WTC11 (cell line): ENCODE measurements around the gene GALM. TPM values are rescaled to one million over a fixed set of nuclear protein-coding genes. Genes with fewer than 3 reads are reported as not detected.

ENCODE experiments used
- ATAC-seq: fragments of 200-7000 bp; cut with Tn5 transposase; 2 replicates; pipeline ENCODE4 v1.10.0; 2021; ENCODE audit warnings: mild to moderate bottlenecking, moderate library complexity
- CTCF ChIA-PET: fragments of 300-600 bp; sonication (Branson Sonifier 250); formaldehyde crosslinking; loops from one replicate; lab custom pipeline; 2021; ENCODE audit warnings: antibody characterized with exemption; lab: Charles Lee
- POLR2A ChIA-PET: fragments of 350-600 bp; sonication (Branson Sonifier 250); formaldehyde crosslinking; loops from one replicate; lab custom pipeline; 2021; ENCODE audit warnings: antibody characterized with exemption; lab: Charles Lee
- DNase-seq: peaks from one replicate; pipeline ENCODE4 v3.0.0; 2021; ENCODE audit warnings: low spot score
- H3K27ac Mint-ChIP-seq: 2 replicates; pipeline ENCODE4 v1.8.0; 2021; ENCODE audit warnings: mixed read lengths
- H3K27me3 Mint-ChIP-seq: 2 replicates; pipeline ENCODE4 v1.8.0; 2021; ENCODE audit warnings: low read depth, mild to moderate bottlenecking, moderate library complexity, mixed read lengths
- H3K36me3 Mint-ChIP-seq: 2 replicates; pipeline ENCODE4 v1.8.0; 2021; ENCODE audit warnings: mixed read lengths
- H3K4me1 Mint-ChIP-seq: 2 replicates; pipeline ENCODE4 v1.8.0; 2022; ENCODE audit warnings: mixed read lengths
- H3K4me3 Mint-ChIP-seq: 2 replicates; pipeline ENCODE4 v1.8.0; 2021; ENCODE audit warnings: mild to moderate bottlenecking, moderate library complexity, mixed read lengths
- H3K9me3 Mint-ChIP-seq: 2 replicates; pipeline ENCODE4 v1.8.0; 2021; ENCODE audit warnings: mixed read lengths
- ATF1 ChIP-seq: sonication (generic); formaldehyde crosslinking; IDR thresholded peaks from 2 replicates; pipeline ENCODE4 v1.8.1; 2023; ENCODE audit warnings: mild to moderate bottlenecking, moderate library complexity, missing genetic modification reagents
- EMX1 ChIP-seq: fragments of 250-450 bp; sonication (Bioruptor Pico); IDR thresholded peaks from 2 replicates; pipeline ENCODE4 v1.8.0; 2021; ENCODE audit warnings: mild to moderate bottlenecking
- ERG ChIP-seq: fragments of 250-450 bp; sonication (Bioruptor Pico); IDR thresholded peaks from 2 replicates; pipeline ENCODE4 v1.8.0; 2021; ENCODE audit warnings: mild to moderate bottlenecking
- ESRRA ChIP-seq: sonication (generic); formaldehyde crosslinking; IDR thresholded peaks from 2 replicates; pipeline ENCODE4 v1.8.1; 2022; ENCODE audit warnings: mild to moderate bottlenecking, missing genetic modification reagents, borderline replicate concordance
- GABPB1 ChIP-seq: sonication (generic); formaldehyde crosslinking; IDR thresholded peaks from 2 replicates; pipeline ENCODE4 v1.8.1; 2023; ENCODE audit warnings: mild to moderate bottlenecking, missing genetic modification reagents
- MAX ChIP-seq: sonication (generic); formaldehyde crosslinking; IDR thresholded peaks from 2 replicates; pipeline ENCODE4 v1.8.0; 2022; ENCODE audit warnings: mild to moderate bottlenecking, missing genetic modification reagents
- NFE2L1 ChIP-seq: sonication (generic); formaldehyde crosslinking; IDR thresholded peaks from 2 replicates; pipeline ENCODE4 v1.8.1; 2023; ENCODE audit warnings: missing genetic modification reagents
- PRDM15 ChIP-seq: sonication (generic); formaldehyde crosslinking; IDR thresholded peaks from 2 replicates; pipeline ENCODE4 v1.8.0; 2022; ENCODE audit warnings: missing genetic modification reagents
- RORB ChIP-seq: fragments of 250-450 bp; sonication (Bioruptor Pico); IDR thresholded peaks from 2 replicates; pipeline ENCODE4 v1.9.0; 2021; ENCODE audit warnings: mild to moderate bottlenecking
- SMAD3 ChIP-seq: sonication (generic); formaldehyde crosslinking; IDR thresholded peaks from 2 replicates; pipeline ENCODE4 v1.8.0; 2022; ENCODE audit warnings: missing genetic modification reagents, mild to moderate bottlenecking, borderline replicate concordance
- SP1 ChIP-seq: sonication (generic); formaldehyde crosslinking; conservative IDR thresholded peaks from 2 replicates; pipeline ENCODE4 v1.8.1; 2022; ENCODE audit warnings: missing genetic modification reagents
- STAT6 ChIP-seq: sonication (generic); formaldehyde crosslinking; conservative IDR thresholded peaks from 2 replicates; pipeline ENCODE4 v1.8.1; 2023; ENCODE audit warnings: mild to moderate bottlenecking, low read depth, missing genetic modification reagents, moderate library complexity
- TEAD1 ChIP-seq: sonication (generic); formaldehyde crosslinking; IDR thresholded peaks from 2 replicates; pipeline ENCODE4 v1.8.0; 2022; ENCODE audit warnings: mild to moderate bottlenecking, missing genetic modification reagents
- TP53 ChIP-seq: sonication (generic); formaldehyde crosslinking; IDR thresholded peaks from 2 replicates; pipeline ENCODE4 v1.8.1; 2023; ENCODE audit warnings: mild to moderate bottlenecking, missing genetic modification reagents
- ZSCAN18 ChIP-seq: fragments of 250-450 bp; sonication (Bioruptor Pico); IDR thresholded peaks from 2 replicates; pipeline ENCODE4 v2.1.2; 2022; ENCODE audit warnings: mild to moderate bottlenecking, moderate library complexity
- total RNA-seq: library from RNA; stranded (reverse); gene quantifications from 3 replicates; pipeline ENCODE4 v1.2.3, GENCODE V29; 2021

The GALM gene
- total RNA-seq, 1 experiment from 2014 or later, result 11.2 TPM

- no peaks in the 10 kb centered on the region for H3K4me1 Mint-ChIP-seq
- H3K9me3 Mint-ChIP-seq, result no peaks in the 10 kb centered on the region
- H3K27ac Mint-ChIP-seq, result no peak overlapping the region
- ChIA-PET POLR2A (no interaction called here), CTCF (no interaction called here)
- H3K36me3 Mint-ChIP-seq, result peaks cover 3% of the 10 kb centered on the region; the same call in 1 of the 2 replicates
- ATAC-seq (no peak), DNase-seq (no peak)
- no peaks in the 10 kb centered on the region for H3K27me3 Mint-ChIP-seq
- no peak overlapping the region for H3K4me3 Mint-ChIP-seq
- TF ChIP-seq ATF1 (CRISPR knock-in tag), result no peak
- TF ChIP-seq SP1 (CRISPR knock-in tag), result no peak
- TF ChIP-seq SMAD3, result no peak
- TF ChIP-seq MAX (CRISPR knock-in tag), result no peak
Observed at GRCh38 chr2:38719706-38720105, 53.8 kb downstream of the GALM start.

- DNase-seq (no peak), ATAC-seq (no peak)
- ChIA-PET CTCF (no interaction called here), POLR2A (no interaction called here)
- no peaks in the 10 kb centered on the region for H3K9me3 Mint-ChIP-seq
- H3K27me3 Mint-ChIP-seq, result no peaks in the 10 kb centered on the region
- no peak overlapping the region for H3K4me3 Mint-ChIP-seq
- H3K4me1 Mint-ChIP-seq, result no peaks in the 10 kb centered on the region
- peak overlapping the region; percentile 10; the same call in 1 of the 2 replicates for H3K27ac Mint-ChIP-seq
- peaks cover 3% of the 10 kb centered on the region; the same call in 1 of the 2 replicates for H3K36me3 Mint-ChIP-seq
- TF ChIP-seq RORB, result no peak
- no peak for TF ChIP-seq TP53 (CRISPR knock-in tag)
- TF ChIP-seq PRDM15 (CRISPR knock-in tag), result no peak
- TF ChIP-seq TEAD1, result no peak
- TF ChIP-seq NFE2L1 (CRISPR knock-in tag), result no peak
- TF ChIP-seq EMX1 (CRISPR knock-in tag), result no peak
Observed at GRCh38 chr2:38720613-38721241, 54.8 kb downstream of the GALM start.

- CTCF ChIA-PET, result interaction anchor here (0.6 to 4.5 kb wide), 4 partner anchors 11 to 187 kb away, joined by 3 to 30 read pairs (median 4); no protein-coding TSS in a partner anchor
- Mint-ChIP-seq H3K27me3 (no peaks in the 10 kb centered on the region), H3K9me3 (no peaks in the 10 kb centered on the region), H3K4me1 (no peaks in the 10 kb centered on the region), H3K36me3 (peaks cover 3% of the 10 kb centered on the region; the same call in 1 of the 2 replicates), H3K27ac (peak overlapping the region; percentile 80; the same call in 1 of the 2 replicates), H3K4me3 (no peak overlapping the region)
- no peak for TF ChIP-seq ERG (CRISPR knock-in tag)
- POLR2A ChIA-PET, result no interaction called here
- DNase-seq, result no peak
- peak; percentile 51; the same call in 1 of the 2 replicates for ATAC-seq
Observed at GRCh38 chr2:38722271-38723061, 56.6 kb downstream of the GALM start.

GRCh38 chr2:38723173-38723572, 57.3 kb downstream of the GALM start:
- Mint-ChIP-seq H3K9me3 (no peaks in the 10 kb centered on the region), H3K27ac (no peak overlapping the region), H3K4me1 (no peaks in the 10 kb centered on the region), H3K4me3 (no peak overlapping the region), H3K36me3 (peaks cover 3% of the 10 kb centered on the region; the same call in 1 of the 2 replicates), H3K27me3 (no peaks in the 10 kb centered on the region)
- ATAC-seq (no peak), DNase-seq (no peak)
- CTCF ChIA-PET, result interaction anchor here (0.7 to 4.5 kb wide), 2 partner anchors 120 to 141 kb away, joined by 3 to 30 read pairs; no protein-coding TSS in a partner anchor
- POLR2A ChIA-PET, result no interaction called here
- no peak for TF ChIP-seq GABPB1
- no peak for TF ChIP-seq STAT6 (CRISPR knock-in tag)
- no peak for TF ChIP-seq ZSCAN18 (CRISPR knock-in tag)
- no peak for TF ChIP-seq ESRRA (CRISPR knock-in tag)
